ENCODE data around the gene SMIM36. TPM values are rescaled to one million over a fixed set of nuclear protein-coding genes. Genes with fewer than 3 reads are reported as not detected.
"Not testable (repeated sequence)": the region's sequence is repeated elsewhere in the genome, so short reads cannot be mapped to it uniquely, and the experiment has no call there.

Gene SMIM36
- total RNA-seq, 2 experiments from 2014 or later = not detected

DNA sequence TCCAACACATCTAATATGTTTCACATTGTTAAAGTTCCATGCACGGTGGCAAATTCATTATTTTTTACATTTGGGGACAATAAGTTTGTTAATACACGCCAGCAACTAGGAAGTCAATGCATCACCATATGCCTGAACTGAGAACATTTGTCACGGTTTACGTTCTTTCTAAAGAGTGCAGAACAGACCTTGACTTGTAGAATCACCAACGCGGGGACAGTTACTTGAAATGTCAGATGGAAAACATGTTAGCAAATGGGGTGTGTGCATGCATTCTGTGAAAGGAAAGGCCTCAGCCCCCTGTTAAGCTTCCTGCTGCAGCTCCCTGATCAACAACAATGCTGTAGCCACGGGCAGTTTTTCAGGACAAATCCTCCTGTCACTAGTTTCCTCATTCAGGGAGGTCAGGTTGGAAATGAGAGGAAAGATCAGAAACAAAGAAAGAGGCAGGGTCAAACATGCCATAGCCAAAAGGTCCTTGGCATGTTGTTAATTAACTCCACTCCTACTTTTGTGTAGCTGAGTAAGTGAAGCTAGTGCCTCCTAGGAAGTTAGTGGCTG lies 18.4 kb downstream of the SMIM36 start:
- Mint-ChIP-seq H3K4me3 (no peak overlapping the region), H3K27ac (no peak overlapping the region), H3K4me1 (no peaks in the 10 kb centered on the region), H3K9me3 (no peaks in the 10 kb centered on the region), H3K36me3 (ENCODE audit: low read depth) (no peaks in the 10 kb centered on the region), H3K27me3 (peaks cover 28% of the 10 kb centered on the region)
- ChIA-PET POLR2A (no interaction called here), CTCF (no interaction called here)
- DNase-seq = no peak

GRCh38 chr17:55490376-55490775 lies 20.9 kb downstream of the SMIM36 start:
- Mint-ChIP-seq H3K27me3 (peaks cover 28% of the 10 kb centered on the region), H3K27ac (no peak overlapping the region), H3K36me3 (ENCODE audit: low read depth) (no peaks in the 10 kb centered on the region), H3K4me3 (no peak overlapping the region), H3K4me1 (no peaks in the 10 kb centered on the region), H3K9me3 (no peaks in the 10 kb centered on the region)
- no peak for DNase-seq
- CTCF ChIA-PET = no interaction called here
- POLR2A ChIA-PET = no interaction called here

DNA sequence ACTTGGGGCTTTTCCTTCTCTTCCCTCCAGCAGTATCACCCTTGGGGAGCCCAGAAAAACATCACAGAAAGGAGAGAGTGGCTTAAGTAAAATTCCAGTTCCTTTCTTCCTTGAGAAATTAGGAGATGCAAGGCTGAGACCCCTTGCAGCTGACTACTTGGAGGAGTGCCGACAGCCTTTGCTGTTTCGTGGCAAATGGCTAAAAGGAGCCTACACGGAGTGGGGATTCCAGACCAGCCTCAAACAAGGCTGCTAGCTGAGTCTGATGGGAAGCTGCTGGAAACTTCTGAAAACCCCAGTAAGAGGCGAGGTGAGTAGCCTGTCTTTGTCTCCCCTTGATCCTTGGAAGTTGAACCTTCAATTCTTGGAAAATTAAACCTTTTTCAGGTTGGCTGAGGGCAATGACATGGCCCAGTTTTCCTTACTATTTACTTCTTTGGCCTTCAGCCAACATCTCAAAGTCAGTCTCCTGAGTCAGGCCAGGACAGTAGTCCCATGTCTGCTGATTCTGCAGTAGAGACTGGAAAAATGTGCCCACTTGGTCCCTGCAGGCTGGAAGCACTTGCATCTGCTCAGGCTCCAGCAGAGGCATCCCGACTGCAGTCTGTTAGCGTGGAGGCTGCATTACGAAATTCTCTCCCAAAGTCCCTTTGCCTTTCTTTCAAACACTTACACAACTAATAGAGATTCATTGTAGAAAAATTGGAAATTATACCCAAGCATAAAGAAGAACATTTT lies 23.4 kb downstream of the SMIM36 start:
- Mint-ChIP-seq H3K36me3 (ENCODE audit: low read depth) (no peaks in the 10 kb centered on the region), H3K9me3 (no peaks in the 10 kb centered on the region), H3K27me3 (peaks cover 13% of the 10 kb centered on the region), H3K4me3 (no peak overlapping the region), H3K4me1 (no peaks in the 10 kb centered on the region), H3K27ac (no peak overlapping the region)
- DNase-seq = no peak
- ChIA-PET CTCF (interaction anchor here (1.1 kb wide), 1 partner anchor 49 kb away, joined by 3 read pairs; no protein-coding TSS in a partner anchor), POLR2A (no interaction called here)

GRCh38 chr17:55484575-55484974 lies 26.7 kb downstream of the SMIM36 start:
- ChIA-PET POLR2A (no interaction called here), CTCF (no interaction called here)
- Mint-ChIP-seq H3K27ac (no peak overlapping the region), H3K36me3 (ENCODE audit: low read depth) (no peaks in the 10 kb centered on the region), H3K4me1 (no peaks in the 10 kb centered on the region), H3K4me3 (no peak overlapping the region), H3K9me3 (no peaks in the 10 kb centered on the region), H3K27me3 (peaks cover 18% of the 10 kb centered on the region)
- no peak for DNase-seq

GRCh38 chr17:55482591-55483389 lies 28.5 kb downstream of the SMIM36 start:
- peaks cover 15% of the 10 kb centered on the region for H3K27me3 Mint-ChIP-seq
- DNase-seq = no peak
- no peaks in the 10 kb centered on the region for H3K9me3 Mint-ChIP-seq
- ChIA-PET POLR2A (no interaction called here), CTCF (no interaction called here)
- no peaks in the 10 kb centered on the region for H3K36me3 Mint-ChIP-seq (ENCODE audit: low read depth)
- H3K4me3 Mint-ChIP-seq = no peak overlapping the region
- H3K27ac Mint-ChIP-seq = no peak overlapping the region
- H3K4me1 Mint-ChIP-seq = no peaks in the 10 kb centered on the region

GRCh38 chr17:55480631-55481315 lies 30.5 kb downstream of the SMIM36 start:
- Mint-ChIP-seq H3K4me3 (no peak overlapping the region), H3K27me3 (peaks cover 12% of the 10 kb centered on the region), H3K36me3 (ENCODE audit: low read depth) (no peaks in the 10 kb centered on the region), H3K27ac (no peak overlapping the region), H3K9me3 (no peaks in the 10 kb centered on the region), H3K4me1 (no peaks in the 10 kb centered on the region)
- ChIA-PET CTCF (interaction anchor here (1.7 kb wide), 1 partner anchor 20 kb away, joined by 4 read pairs; no protein-coding TSS in a partner anchor), POLR2A (no interaction called here)
- no peak for DNase-seq

DNA sequence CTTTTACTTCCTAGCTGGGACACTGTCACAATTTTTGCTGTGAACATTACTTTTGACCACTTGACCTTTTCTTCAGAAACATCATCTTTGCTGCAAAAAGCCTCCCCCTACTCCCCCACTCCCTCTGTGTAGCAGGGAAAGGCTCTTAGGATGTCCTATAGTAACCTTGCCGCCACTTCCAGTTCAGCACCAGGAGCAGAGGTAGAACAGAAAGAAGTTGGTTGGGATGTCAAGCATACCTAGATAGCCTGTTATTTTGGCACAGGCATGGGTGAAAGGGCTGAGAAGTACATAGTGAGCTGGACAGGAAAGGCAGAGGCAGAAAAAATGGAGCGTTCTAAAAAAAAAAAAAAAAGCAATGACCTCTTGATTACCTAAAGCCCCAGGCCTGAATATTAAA lies 31.3 kb downstream of the SMIM36 start:
- Mint-ChIP-seq H3K4me3 (no peak overlapping the region), H3K4me1 (no peaks in the 10 kb centered on the region), H3K36me3 (ENCODE audit: low read depth) (no peaks in the 10 kb centered on the region), H3K27me3 (peaks cover 12% of the 10 kb centered on the region), H3K9me3 (no peaks in the 10 kb centered on the region), H3K27ac (no peak overlapping the region)
- POLR2A ChIA-PET = no interaction called here
- DNase-seq = no peak
- CTCF ChIA-PET = interaction anchor here (1.7 kb wide), 1 partner anchor 19 kb away, joined by 4 read pairs; no protein-coding TSS in a partner anchor

- H3K36me3 Mint-ChIP-seq (ENCODE audit: low read depth) = no peaks in the 10 kb centered on the region
- no peaks in the 10 kb centered on the region for H3K4me1 Mint-ChIP-seq
- ChIA-PET POLR2A (no interaction called here), CTCF (interaction anchor here (1.7 kb wide), 1 partner anchor 18 kb away, joined by 4 read pairs; no protein-coding TSS in a partner anchor)
- H3K4me3 Mint-ChIP-seq = no peak overlapping the region
- no peaks in the 10 kb centered on the region for H3K9me3 Mint-ChIP-seq
- no peak for DNase-seq
- peaks cover 12% of the 10 kb centered on the region for H3K27me3 Mint-ChIP-seq
- no peak overlapping the region for H3K27ac Mint-ChIP-seq
Observed at GRCh38 chr17:55478971-55479370, 32.3 kb downstream of the SMIM36 start.

DNA sequence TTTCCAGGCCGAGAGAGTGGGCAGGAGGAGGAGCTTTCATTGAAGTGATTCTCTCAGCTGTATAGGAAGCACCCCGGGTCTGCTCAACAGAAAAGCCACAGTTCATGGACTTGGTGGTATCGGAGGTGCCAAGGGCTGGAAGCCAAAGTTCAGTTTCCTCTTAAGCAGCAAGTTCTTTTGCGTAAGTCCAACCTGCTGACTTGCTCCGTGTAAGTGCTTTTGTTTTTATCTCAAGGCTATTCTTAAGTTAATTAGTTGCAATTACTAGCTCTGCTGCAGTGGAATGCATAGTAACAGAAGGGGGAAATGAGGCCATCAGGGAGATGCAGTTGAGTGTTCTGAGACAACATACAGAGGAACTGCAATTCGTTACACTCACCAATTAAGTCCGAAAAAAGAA lies 44.6 kb downstream of the SMIM36 start:
- Mint-ChIP-seq H3K4me1 (peaks cover 8% of the 10 kb centered on the region), H3K36me3 (ENCODE audit: low read depth) (no peaks in the 10 kb centered on the region), H3K27ac (no peak overlapping the region), H3K27me3 (peaks cover 2% of the 10 kb centered on the region), H3K4me3 (no peak overlapping the region), H3K9me3 (no peaks in the 10 kb centered on the region)
- POLR2A ChIA-PET = no interaction called here
- CTCF ChIA-PET = no interaction called here
- DNase-seq = no peak

DNA sequence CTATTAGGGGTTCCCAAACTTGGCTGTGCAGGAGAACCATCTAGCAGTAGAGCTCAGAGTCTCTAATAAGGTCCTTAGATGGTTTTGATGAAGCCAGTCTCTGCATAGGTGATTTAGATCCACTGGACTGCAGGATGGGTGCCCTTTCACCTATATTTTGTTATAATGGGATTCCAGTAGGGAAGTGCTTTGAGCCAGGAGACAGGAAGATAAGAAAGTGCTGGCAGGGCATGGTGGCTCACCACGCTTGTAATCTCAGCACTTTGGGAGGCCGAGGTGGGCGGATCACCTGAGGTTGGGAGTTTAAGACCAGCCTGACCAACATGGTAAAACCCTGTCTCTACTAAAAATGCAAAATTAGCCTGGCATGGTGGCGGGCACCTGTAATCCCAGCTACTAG lies 45.5 kb downstream of the SMIM36 start:
- H3K4me3 Mint-ChIP-seq; H3K4me1 Mint-ChIP-seq; H3K9me3 Mint-ChIP-seq; DNase-seq; H3K27ac Mint-ChIP-seq; H3K36me3 Mint-ChIP-seq (ENCODE audit: low read depth); H3K27me3 Mint-ChIP-seq; POLR2A ChIA-PET: not testable (repeated sequence)
- CTCF ChIA-PET = interaction anchor here (1.0 kb wide), 1 partner anchor 14 kb away, joined by 3 read pairs; no protein-coding TSS in a partner anchor

- POLR2A ChIA-PET = no interaction called here
- H3K4me3 Mint-ChIP-seq = no peak overlapping the region
- H3K4me1 Mint-ChIP-seq = peaks cover 14% of the 10 kb centered on the region
- no peaks in the 10 kb centered on the region for H3K36me3 Mint-ChIP-seq (ENCODE audit: low read depth)
- CTCF ChIA-PET = no interaction called here
- H3K27me3 Mint-ChIP-seq = peaks cover 2% of the 10 kb centered on the region
- no peak for DNase-seq
- H3K9me3 Mint-ChIP-seq = no peaks in the 10 kb centered on the region
- no peak overlapping the region for H3K27ac Mint-ChIP-seq
Observed at GRCh38 chr17:55463600-55463999, 47.7 kb downstream of the SMIM36 start.

- ChIA-PET POLR2A (no interaction called here), CTCF (interaction anchor here (1.0 kb wide), 1 partner anchor 173 kb away, joined by 3 read pairs; no protein-coding TSS in a partner anchor)
- H3K36me3 Mint-ChIP-seq (ENCODE audit: low read depth) = no peaks in the 10 kb centered on the region
- DNase-seq = no peak
- H3K4me1 Mint-ChIP-seq = peaks cover 23% of the 10 kb centered on the region
- no peak overlapping the region for H3K4me3 Mint-ChIP-seq
- H3K27me3 Mint-ChIP-seq = peaks cover 2% of the 10 kb centered on the region
- H3K9me3 Mint-ChIP-seq = peaks cover 6% of the 10 kb centered on the region
- H3K27ac Mint-ChIP-seq = no peak overlapping the region
Observed at GRCh38 chr17:55462711-55463110, 48.5 kb downstream of the SMIM36 start.

DNA sequence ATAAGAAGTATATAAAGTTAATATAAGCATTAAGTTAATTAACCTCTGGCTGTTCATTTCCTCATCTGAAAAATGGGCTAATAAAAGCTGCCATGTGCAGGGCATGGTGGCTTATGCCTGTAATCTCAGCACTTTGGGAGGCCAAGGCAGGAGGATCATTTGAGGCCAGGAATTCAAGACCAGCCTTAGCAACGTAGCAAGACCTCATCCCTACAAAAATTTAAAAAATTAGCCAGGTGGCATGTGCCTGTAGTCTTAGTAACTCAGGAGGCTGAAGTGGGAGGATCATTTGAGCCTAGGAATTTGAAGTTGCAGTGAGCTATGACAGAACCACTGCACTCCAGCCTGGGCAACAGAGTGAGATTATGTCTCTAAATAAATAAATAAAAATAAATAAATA lies 49.0 kb downstream of the SMIM36 start:
- no peaks in the 10 kb centered on the region for H3K36me3 Mint-ChIP-seq (ENCODE audit: low read depth)

More for the DNA sequence above, 49.0 kb downstream of the SMIM36 start:
- peaks cover 2% of the 10 kb centered on the region for H3K27me3 Mint-ChIP-seq
- POLR2A ChIA-PET = no interaction called here
- CTCF ChIA-PET = interaction anchor here (1.0 kb wide), 1 partner anchor 173 kb away, joined by 3 read pairs; no protein-coding TSS in a partner anchor
- peaks cover 23% of the 10 kb centered on the region for H3K4me1 Mint-ChIP-seq
- H3K9me3 Mint-ChIP-seq = peaks cover 6% of the 10 kb centered on the region
- DNase-seq = no peak
- H3K27ac Mint-ChIP-seq = no peak overlapping the region
- H3K4me3 Mint-ChIP-seq = no peak overlapping the region

All from activated CD4-positive, alpha-beta T cell treated with anti-CD3 and anti-CD28 coated beads, Interleukin-2, amount 10 ng/mL, durations not matched to agents 7 days and 5 days (primary cell).